ENCODE measurements around the gene HLA-A. TPM values are rescaled to one million over a fixed set of nuclear protein-coding genes. Genes with fewer than 3 reads are reported as not detected.
A peak's percentile ranks its signal among the peaks of the same experiment; 100 is the strongest.

The HLA-A gene
- total and polyA plus RNA-seq, 2 of the 13 experiments (the other 11 are each of a cell fraction or from before 2014, with no cell fraction given), result 345 to 527 TPM

DNA sequence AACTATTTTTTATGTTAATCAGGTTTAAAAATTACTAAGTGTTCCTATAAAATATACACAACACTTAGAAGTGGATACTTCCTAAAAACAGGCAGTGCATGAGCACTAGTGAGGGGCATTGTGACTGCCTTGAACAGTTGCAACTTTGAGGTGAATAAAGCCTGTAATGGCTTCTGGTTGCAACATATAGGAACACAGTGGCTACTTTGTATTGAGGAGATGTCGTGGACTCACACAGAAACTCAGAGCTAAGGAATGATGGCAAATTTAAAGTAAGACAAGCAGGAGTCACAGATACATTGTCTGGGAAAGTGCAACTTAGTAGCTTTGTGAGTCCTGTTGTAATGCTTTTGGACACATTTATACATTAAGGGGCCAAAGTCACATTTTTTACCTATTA, 861 bp upstream of the HLA-A start:
- POLR2A ChIA-PET, result interaction anchor here (0.8 to 1.5 kb wide), 4 partner anchors 15 to 151 kb away, joined by 4 to 7 read pairs (median 6); no protein-coding TSS in a partner anchor

More for the DNA sequence above, 861 bp upstream of the HLA-A start:
- TF ChIP-seq ZNF562 (CRISPR knock-in tag; IDR thresholded peaks at IDR 0.05; ENCODE audit: borderline replicate concordance) (no peak), PRPF4 (IDR thresholded peaks at IDR 0.05; ENCODE audit: low read depth, low read length, poor library complexity, severe bottlenecking) (no peak), ZNF841 (CRISPR knock-in tag; IDR thresholded peaks at IDR 0.05; ENCODE audit: borderline replicate concordance) (no peak), ARHGAP35 (CRISPR knock-in tag; IDR thresholded peaks at IDR 0.05; ENCODE audit: borderline replicate concordance) (no peak), SIX1 (CRISPR knock-in tag; IDR thresholded peaks at IDR 0.05; ENCODE audit: borderline replicate concordance) (no peak)
- TF ChIP-seq, protein P1, sequence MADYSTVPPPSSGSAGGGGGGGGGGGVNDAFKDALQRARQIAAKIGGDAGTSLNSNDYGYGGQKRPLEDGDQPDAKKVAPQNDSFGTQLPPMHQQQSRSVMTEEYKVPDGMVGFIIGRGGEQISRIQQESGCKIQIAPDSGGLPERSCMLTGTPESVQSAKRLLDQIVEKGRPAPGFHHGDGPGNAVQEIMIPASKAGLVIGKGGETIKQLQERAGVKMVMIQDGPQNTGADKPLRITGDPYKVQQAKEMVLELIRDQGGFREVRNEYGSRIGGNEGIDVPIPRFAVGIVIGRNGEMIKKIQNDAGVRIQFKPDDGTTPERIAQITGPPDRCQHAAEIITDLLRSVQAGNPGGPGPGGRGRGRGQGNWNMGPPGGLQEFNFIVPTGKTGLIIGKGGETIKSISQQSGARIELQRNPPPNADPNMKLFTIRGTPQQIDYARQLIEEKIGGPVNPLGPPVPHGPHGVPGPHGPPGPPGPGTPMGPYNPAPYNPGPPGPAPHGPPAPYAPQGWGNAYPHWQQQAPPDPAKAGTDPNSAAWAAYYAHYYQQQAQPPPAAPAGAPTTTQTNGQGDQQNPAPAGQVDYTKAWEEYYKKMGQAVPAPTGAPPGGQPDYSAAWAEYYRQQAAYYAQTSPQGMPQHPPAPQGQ (CRISPR knock-in tag; IDR thresholded peaks at IDR 0.05; ENCODE audit: borderline replicate concordance), result no peak
- TF ChIP-seq, protein P2, sequence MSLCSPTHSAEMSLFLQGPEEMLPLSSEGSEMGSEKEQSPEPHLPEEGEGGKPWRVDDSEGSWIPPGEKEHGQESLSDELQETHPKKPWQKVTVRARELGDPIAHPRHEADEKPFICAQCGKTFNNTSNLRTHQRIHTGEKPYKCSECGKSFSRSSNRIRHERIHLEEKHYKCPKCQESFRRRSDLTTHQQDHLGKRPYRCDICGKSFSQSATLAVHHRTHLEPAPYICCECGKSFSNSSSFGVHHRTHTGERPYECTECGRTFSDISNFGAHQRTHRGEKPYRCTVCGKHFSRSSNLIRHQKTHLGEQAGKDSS (CRISPR knock-in tag; IDR thresholded peaks at IDR 0.05; ENCODE audit: borderline replicate concordance, low read depth), result no peak
- CTCF ChIA-PET (ENCODE audit: low intra/inter-chr PET ratio, low total read pairs), result no interaction called here
- intact Hi-C loops (cut with micrococcal nuclease; ENCODE audit: unreplicated experiment) (loop anchor here (5.0 kb wide), 1 partner anchor 66 kb away; no protein-coding TSS in a partner anchor), in situ Hi-C loops (cut with HindIII; ENCODE audit: extremely low pct_ligation_motif_present, low pct_unique_long_range_greater_than_20kb) (loop anchor here (5.0 to 10.0 kb wide), 2 partner anchors 54 to 77 kb away; no protein-coding TSS in a partner anchor)
- Histone ChIP-seq H3K79me2 (ENCODE audit: insufficient read depth, low read length) (peaks cover 5% of the 10 kb centered on the region), H2AFZ (ENCODE audit: low read length) (peak overlapping the region; percentile 64), H4K20me1 (ENCODE audit: insufficient read depth, low read length) (no peaks in the 10 kb centered on the region), H3K9me3 (ENCODE audit: low read length) (no peaks in the 10 kb centered on the region), H3K9ac (ENCODE audit: insufficient read depth, low read depth, low read length) (peak overlapping the region; percentile 79; the same call in 1 of the 2 replicates), H3K36me3 (replicated peaks in 1 of 2; ENCODE audit: control insufficient read depth in 1 of 2, insufficient read depth in 2 of 2, low read length in 2 of 2) (peaks cover 3 to 15% of the 10 kb centered on the region in 2 experiments; a peak in 3 of 5 replicates), H3K4me2 (ENCODE audit: low read depth, low read length) (peak overlapping the region; percentile 68), H3K4me1 (ENCODE audit: insufficient read depth, low read length) (peaks cover 28% of the 10 kb centered on the region), H3K27me3 (ENCODE audit: control insufficient read depth in 1 of 2, insufficient read depth in 2 of 2, low read length in 2 of 2) (no peaks in the 10 kb centered on the region), H3K4me3 (replicated peaks in 1 of 3; ENCODE audit: insufficient read depth in 1 of 3, low read depth in 2 of 3, low read length in 3 of 3) (peak overlapping the region; percentile 77 to 82 (median 80); a peak in 5 of 6 replicates), H3K27ac (ENCODE audit: extremely low read length, insufficient read depth, low read length) (peak overlapping the region; percentile 60)
- BruUV-seq (replicated peaks), result TSS peak; percentile 81
- 0% methylated on average over 1 of the region's 1 CpG for WGBS (ENCODE audit: low lambda C conversion rate)
- FAIRE-seq, result no peak
- ATAC-seq, result no peak; the same call in 2 of the 3 replicates
- no peak for DNase-seq (ENCODE audit: low spot score)

All from HepG2 (cell line).